Immature natural killer cell (primary cell): ENCODE results near the gene LIN28A. TPM values are rescaled to one million over a fixed set of nuclear protein-coding genes. Genes with fewer than 3 reads are reported as not detected.

Experiments used
- polyA plus RNA-seq, 3 donors: library from polyadenylated mRNA; unstranded; fragments of 300-500 nt; fragmentation: Illumina TruSeq; gene quantifications; one replicate each; pipeline ENCODE4 v1.2.3, GENCODE V29; 2021

The LIN28A gene
- polyA plus RNA-seq, 3 donors from 2014 or later, result not detected

Other genes with a start within 250 kb of the LIN28A start
- not detected for gene C1orf232, start 241.9 kb upstream of the LIN28A start, polyA plus RNA-seq
- 10 to 100 TPM; 11.3 to 31.4 (median 27.1) TPM for gene ZNF593, start 240.9 kb upstream of the LIN28A start, polyA plus RNA-seq
- under 1 TPM in 1 of 3 donors, not detected in 2; 0.45 TPM for gene ZNF593OS, start 239.0 kb upstream of the LIN28A start, polyA plus RNA-seq
- gene CNKSR1, start 233.3 kb upstream of the LIN28A start, polyA plus RNA-seq, result not detected
- gene CATSPER4, start 220.2 kb upstream of the LIN28A start, polyA plus RNA-seq, result not detected
- 1 to 10 TPM; 4.0 to 6.9 (median 5.4) TPM for gene CEP85, start 176.6 kb upstream of the LIN28A start, polyA plus RNA-seq
- gene SH3BGRL3, start 130.7 kb upstream of the LIN28A start, polyA plus RNA-seq, result 1,000 to 10,000 TPM; 1,203 to 2,040 (median 1,333) TPM
- gene UBXN11, start 104.2 kb upstream of the LIN28A start, polyA plus RNA-seq, result 1 to 10 TPM; 5.7 to 8.8 (median 8.3) TPM
- 1,000 to 10,000 TPM; 3,509 to 3,975 (median 3,639) TPM for gene CD52, start 92.9 kb upstream of the LIN28A start, polyA plus RNA-seq
- gene CRYBG2, start 56.7 kb upstream of the LIN28A start, polyA plus RNA-seq, result 1 to 10 TPM in 2 of 3 donors, not detected in 1; 1.2 to 1.3 TPM
- 10 to 100 TPM in 2 of 3 donors, 1 to 10 TPM in 1; 4.1 to 61.3 (median 24.2) TPM for gene ZNF683, start 38.1 kb upstream of the LIN28A start, polyA plus RNA-seq
- gene DHDDS, start 21.5 kb downstream of the LIN28A start, polyA plus RNA-seq, result 10 to 100 TPM; 18.6 to 40.3 (median 24.4) TPM
- 100 to 1,000 TPM; 598 to 729 (median 677) TPM for gene HMGN2, start 61.6 kb downstream of the LIN28A start, polyA plus RNA-seq
- gene RPS6KA1, start 118.9 kb downstream of the LIN28A start, polyA plus RNA-seq, result 100 to 1,000 TPM; 292 to 371 (median 349) TPM